OCI-M2 (cell line): ENCODE data around the gene FPGS.

Experiments used
- DNase-seq: peaks from one replicate; lab custom pipeline; 2025; ENCODE audit not compliant: unreplicated experiment; lab: John Stamatoyannopoulos, UW

FPGS gene

GRCh38 chr9:127786773-127787104, 15.9 kb upstream of the FPGS start:
- DNase-seq: no peak

GRCh38 chr9:127788337-127789011, 14.2 kb upstream of the FPGS start:
- DNase-seq: no peak

GRCh38 chr9:127789179-127789578, 13.5 kb upstream of the FPGS start:
- no peak for DNase-seq

- DNase-seq: no peak
Observed at GRCh38 chr9:127790094-127790855, 12.4 kb upstream of the FPGS start.

- no peak for DNase-seq
Observed at GRCh38 chr9:127791085-127791484, 11.6 kb upstream of the FPGS start.

GRCh38 chr9:127792417-127793031, 10.2 kb upstream of the FPGS start:
- DNase-seq: no peak

GRCh38 chr9:127793093-127793708, 9.5 kb upstream of the FPGS start:
- no peak for DNase-seq

GRCh38 chr9:127794001-127794791, 8.5 kb upstream of the FPGS start:
- no peak for DNase-seq

GRCh38 chr9:127796225-127796813, 6.4 kb upstream of the FPGS start:
- DNase-seq: no peak

- DNase-seq: no peak
Observed at GRCh38 chr9:127796852-127797370, 5.8 kb upstream of the FPGS start.

- no peak for DNase-seq
Observed at GRCh38 chr9:127801955-127802575, 617 bp upstream of the FPGS start.

- no peak for DNase-seq
Observed at GRCh38 chr9:127803507-127804352, 1.0 kb downstream of the FPGS start.

- no peak for DNase-seq
Observed at GRCh38 chr9:127805620-127806019, 2.9 kb downstream of the FPGS start.

GRCh38 chr9:127806871-127807270, 4.2 kb downstream of the FPGS start:
- DNase-seq: no peak

- no peak for DNase-seq
Observed at GRCh38 chr9:127808347-127809001, 5.8 kb downstream of the FPGS start.

- DNase-seq: no peak
Observed at GRCh38 chr9:127809002-127809539, 6.4 kb downstream of the FPGS start.

GRCh38 chr9:127809540-127810377, 7.1 kb downstream of the FPGS start:
- DNase-seq: no peak
